Mesendoderm (in vitro differentiated cells): ENCODE data around the gene DIAPH2.

Experiments used
- DNase-seq: peaks from one replicate; pipeline ENCODE4 v3.0.0; 2013
- H2AK5ac ChIP-seq: 2 replicates; pipeline ENCODE4 v1.6.1; 2013; ENCODE audit warnings: low read length, inconsistent platforms
- H2BK120ac ChIP-seq: 2 replicates; pipeline ENCODE4 v1.6.1; 2013; ENCODE audit warnings: low read depth, mild to moderate bottlenecking, low read length, moderate library complexity, mixed read lengths
- H2BK15ac ChIP-seq: replicated peaks from 2 replicates; pipeline ENCODE4 v1.6.1; 2013; ENCODE audit warnings: low read depth, mild to moderate bottlenecking, moderate library complexity
- H2BK5ac ChIP-seq: 2 replicates; pipeline ENCODE4 v1.6.1; 2013; ENCODE audit warnings: low read length, inconsistent platforms
- H3K18ac ChIP-seq: 2 replicates; pipeline ENCODE4 v1.6.1; 2013; ENCODE audit warnings: mild to moderate bottlenecking, low read length, mixed read lengths
- H3K23ac ChIP-seq: one replicate; pipeline ENCODE4 v1.6.1; 2013; ENCODE audit warnings: low read length
- H3K27ac ChIP-seq: 2 replicates; pipeline ENCODE4 v1.5.1; 2013; ENCODE audit warnings: low read depth, mild to moderate bottlenecking, inconsistent platforms, low read length, moderate library complexity
- H3K27me3 ChIP-seq: 2 replicates; pipeline ENCODE4 v1.6.1; 2013; ENCODE audit warnings: low read length, control low read depth, mild to moderate bottlenecking, inconsistent platforms; ENCODE audit not compliant: insufficient read depth, poor library complexity
- H3K36me3 ChIP-seq: 2 replicates; pipeline ENCODE4 v1.6.1; 2013; ENCODE audit warnings: low read length, inconsistent platforms; ENCODE audit not compliant: control insufficient read depth, insufficient read depth
- H3K4ac ChIP-seq: one replicate; pipeline ENCODE4 v1.6.1; 2013; ENCODE audit warnings: low read depth, mild to moderate bottlenecking, low read length, moderate library complexity
- H3K4me1 ChIP-seq: 2 replicates; pipeline ENCODE4 v1.6.1; 2013; ENCODE audit warnings: low read depth, low read length, inconsistent platforms; ENCODE audit not compliant: control insufficient read depth
- H3K4me2 ChIP-seq: 2 replicates; pipeline ENCODE4 v1.6.1; 2013; ENCODE audit warnings: low read length
- H3K4me3 ChIP-seq: 2 replicates; pipeline ENCODE4 v1.5.1; 2013; ENCODE audit warnings: mild to moderate bottlenecking, low read length
- H3K56ac ChIP-seq: one replicate; pipeline ENCODE4 v1.6.1; 2013; ENCODE audit warnings: low read length
- H3K79me1 ChIP-seq: 2 replicates; pipeline ENCODE4 v1.6.1; 2013; ENCODE audit warnings: low read length, inconsistent platforms
- H3K79me2 ChIP-seq: 2 replicates; pipeline ENCODE4 v1.6.1; 2013; ENCODE audit warnings: mild to moderate bottlenecking, low read length; ENCODE audit not compliant: control insufficient read depth, insufficient read depth
- H3K9ac ChIP-seq: 2 replicates; pipeline ENCODE4 v1.6.1; 2013; ENCODE audit warnings: low read length, inconsistent platforms
- H4K5ac ChIP-seq: one replicate; pipeline ENCODE4 v1.6.1; 2013; ENCODE audit warnings: low read length
- H4K8ac ChIP-seq: one replicate; pipeline ENCODE4 v1.6.1; 2013; ENCODE audit warnings: low read depth, mild to moderate bottlenecking, control low read depth, low read length, moderate library complexity
- WGBS: extraction: QIAGEN DNeasy Blood & Tissue Kit; methylation state at CpG from one replicate; pipeline ENCODE4 v1.1.7; 2013; ENCODE audit warnings: low lambda C conversion rate, missing lambda C conversion rate; ENCODE audit not compliant: insufficient coverage; ENCODE audit errors: extremely low coverage; 5-methylcytosine and 5-hydroxymethylcytosine counted together

Gene DIAPH2

DNA sequence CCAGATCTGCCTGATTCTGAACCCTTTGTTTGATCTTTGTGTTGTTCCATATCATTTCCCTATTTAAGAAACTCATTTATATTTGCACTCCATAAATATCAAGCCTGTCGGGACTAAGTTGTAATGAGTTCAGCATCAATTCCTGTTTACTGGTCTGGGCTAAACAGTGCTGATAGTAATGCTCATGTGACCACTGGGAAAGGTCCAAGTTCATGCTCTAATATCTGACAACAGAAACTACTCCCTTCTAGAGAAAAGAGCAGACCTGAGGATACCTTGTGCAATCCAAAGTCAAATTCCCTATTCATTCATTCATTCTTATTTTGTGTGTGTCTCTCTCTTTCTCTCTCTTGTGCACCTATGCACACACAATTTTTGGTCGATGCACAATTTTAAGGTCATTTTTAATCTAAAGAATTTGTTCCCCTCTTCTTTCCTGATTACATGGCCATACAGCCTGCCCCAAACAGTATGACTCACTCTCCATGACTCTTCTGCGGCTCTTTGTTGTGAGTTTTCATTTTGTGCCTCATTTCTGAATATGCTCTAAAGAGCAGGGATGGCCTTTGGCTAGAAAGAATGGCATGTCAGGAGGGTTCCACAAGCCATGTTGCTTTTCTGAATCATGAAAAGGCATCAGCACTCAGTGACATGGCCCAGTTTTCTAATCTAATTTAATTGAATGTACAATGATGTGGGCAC, 863.4 kb downstream of the DIAPH2 start:
- Histone ChIP-seq H2BK15ac (no peak overlapping the region), H3K4me3 (no peak overlapping the region), H2BK5ac (no peak overlapping the region), H4K8ac (no peak overlapping the region), H3K27ac (no peak overlapping the region), H3K18ac (no peak overlapping the region), H3K27me3 (no peaks in the 10 kb centered on the region), H3K36me3 (no peaks in the 10 kb centered on the region), H3K56ac (no peak overlapping the region), H3K9ac (no peak overlapping the region), H3K4ac (no peak overlapping the region), H3K79me2 (no peaks in the 10 kb centered on the region), H3K79me1 (no peaks in the 10 kb centered on the region), H2BK120ac (no peak overlapping the region), H3K4me1 (no peaks in the 10 kb centered on the region), H3K23ac (no peak overlapping the region), H4K5ac (no peak overlapping the region), H3K4me2 (no peak overlapping the region), H2AK5ac (no peak overlapping the region)
- WGBS = no CpG with 5 or more reads among the region's 3 CpGs
- DNase-seq = peak; percentile 2

DNA sequence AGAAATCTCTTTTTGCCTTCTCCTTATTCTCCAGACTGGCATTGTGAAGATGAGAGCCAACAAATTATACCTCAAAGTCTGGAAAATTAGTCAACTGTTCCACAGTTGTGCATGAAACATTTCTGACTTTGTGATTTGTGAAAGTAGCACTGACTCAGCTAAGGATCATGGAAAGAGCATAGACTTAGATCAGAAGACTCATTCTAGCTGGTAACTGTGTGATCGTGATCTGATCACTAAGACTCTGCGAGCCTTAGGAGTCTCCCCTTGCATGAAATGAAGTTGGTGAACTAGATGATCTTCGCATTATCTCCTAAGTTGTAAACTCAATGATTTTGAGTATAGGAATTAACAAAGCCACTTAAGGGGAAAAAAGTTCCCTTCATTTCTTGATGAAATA, 867.2 kb downstream of the DIAPH2 start:
- DNase-seq = no peak
- no CpG with 5 or more reads among the region's 3 CpGs for WGBS
- Histone ChIP-seq H3K79me2 (no peaks in the 10 kb centered on the region), H2BK15ac (no peak overlapping the region), H2BK120ac (no peak overlapping the region), H4K8ac (no peak overlapping the region), H2AK5ac (no peak overlapping the region), H3K4me2 (no peak overlapping the region), H3K36me3 (no peaks in the 10 kb centered on the region), H3K79me1 (no peaks in the 10 kb centered on the region), H2BK5ac (no peak overlapping the region), H3K23ac (no peak overlapping the region), H3K4me1 (no peaks in the 10 kb centered on the region), H3K4me3 (no peak overlapping the region), H3K27ac (no peak overlapping the region), H3K4ac (no peak overlapping the region), H4K5ac (no peak overlapping the region), H3K18ac (no peak overlapping the region), H3K27me3 (no peaks in the 10 kb centered on the region), H3K56ac (no peak overlapping the region), H3K9ac (no peak overlapping the region)

DNA sequence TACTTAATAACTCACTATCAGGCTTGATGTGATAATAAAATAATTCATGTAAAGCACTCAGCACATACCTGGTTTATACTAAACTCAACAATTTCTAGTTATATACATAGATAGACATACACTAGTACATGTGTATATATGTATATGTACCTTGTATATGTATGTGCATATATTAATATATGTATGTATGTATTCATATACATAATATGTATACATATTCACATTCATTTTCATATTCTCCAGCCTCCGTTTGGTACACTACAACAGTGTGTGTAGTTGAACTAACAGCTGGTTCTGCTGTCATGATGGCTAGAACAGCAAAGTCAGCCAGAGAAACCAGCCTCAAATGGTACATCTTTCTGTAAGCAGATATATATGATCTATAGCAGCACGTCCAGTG, 869.2 kb downstream of the DIAPH2 start:
- Histone ChIP-seq H3K4me2 (no peak overlapping the region), H2BK120ac (no peak overlapping the region), H4K5ac (no peak overlapping the region), H3K27ac (no peak overlapping the region), H3K56ac (no peak overlapping the region), H4K8ac (no peak overlapping the region), H3K27me3 (no peaks in the 10 kb centered on the region), H2BK5ac (no peak overlapping the region), H3K36me3 (no peaks in the 10 kb centered on the region), H2AK5ac (no peak overlapping the region), H3K79me1 (no peaks in the 10 kb centered on the region), H3K23ac (no peak overlapping the region), H3K4me1 (no peaks in the 10 kb centered on the region), H3K9ac (no peak overlapping the region), H3K4me3 (no peak overlapping the region), H3K79me2 (no peaks in the 10 kb centered on the region), H2BK15ac (no peak overlapping the region), H3K18ac (no peak overlapping the region), H3K4ac (no peak overlapping the region)
- DNase-seq = no peak
- WGBS = no CpG with 5 or more reads among the region's 2 CpGs

DNA sequence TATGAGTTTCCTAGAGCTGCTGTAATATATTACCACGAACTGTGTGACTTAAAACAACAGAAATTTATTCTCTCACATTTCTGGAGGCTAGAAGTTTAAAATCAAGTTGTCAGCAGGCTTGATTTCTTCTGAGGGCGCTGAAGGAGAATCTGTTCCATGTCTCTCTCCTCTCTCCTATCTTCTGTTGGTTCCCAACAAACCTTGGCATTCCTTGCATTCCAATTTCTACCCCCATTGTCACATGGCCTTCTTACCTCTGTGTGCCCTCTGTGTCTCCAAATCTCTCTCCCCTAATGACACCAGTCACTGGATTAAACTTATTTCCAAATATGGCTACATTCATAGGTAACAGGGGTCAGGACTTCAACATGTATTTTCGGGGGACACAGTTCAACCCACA, 871.7 kb downstream of the DIAPH2 start:
- DNase-seq = peak; percentile 50
- H3K18ac ChIP-seq = no peak overlapping the region
- no peak overlapping the region for H3K4me2 ChIP-seq
- H2AK5ac ChIP-seq = no peak overlapping the region
- H3K27ac ChIP-seq = no peak overlapping the region
- H4K5ac ChIP-seq = no peak overlapping the region
- H2BK120ac ChIP-seq = no peak overlapping the region
- no peak overlapping the region for H3K4me3 ChIP-seq
- no peaks in the 10 kb centered on the region for H3K79me2 ChIP-seq
- no peak overlapping the region for H3K23ac ChIP-seq
- no peak overlapping the region for H3K4ac ChIP-seq
- H3K4me1 ChIP-seq = no peaks in the 10 kb centered on the region
- no peak overlapping the region for H4K8ac ChIP-seq
- no peak overlapping the region for H3K9ac ChIP-seq
- no peak overlapping the region for H2BK5ac ChIP-seq
- H3K36me3 ChIP-seq = no peaks in the 10 kb centered on the region
- H3K27me3 ChIP-seq = no peaks in the 10 kb centered on the region
- no CpG with 5 or more reads among the region's 3 CpGs for WGBS
- no peak overlapping the region for H2BK15ac ChIP-seq
- H3K56ac ChIP-seq = no peak overlapping the region
- H3K79me1 ChIP-seq = no peaks in the 10 kb centered on the region

DNA sequence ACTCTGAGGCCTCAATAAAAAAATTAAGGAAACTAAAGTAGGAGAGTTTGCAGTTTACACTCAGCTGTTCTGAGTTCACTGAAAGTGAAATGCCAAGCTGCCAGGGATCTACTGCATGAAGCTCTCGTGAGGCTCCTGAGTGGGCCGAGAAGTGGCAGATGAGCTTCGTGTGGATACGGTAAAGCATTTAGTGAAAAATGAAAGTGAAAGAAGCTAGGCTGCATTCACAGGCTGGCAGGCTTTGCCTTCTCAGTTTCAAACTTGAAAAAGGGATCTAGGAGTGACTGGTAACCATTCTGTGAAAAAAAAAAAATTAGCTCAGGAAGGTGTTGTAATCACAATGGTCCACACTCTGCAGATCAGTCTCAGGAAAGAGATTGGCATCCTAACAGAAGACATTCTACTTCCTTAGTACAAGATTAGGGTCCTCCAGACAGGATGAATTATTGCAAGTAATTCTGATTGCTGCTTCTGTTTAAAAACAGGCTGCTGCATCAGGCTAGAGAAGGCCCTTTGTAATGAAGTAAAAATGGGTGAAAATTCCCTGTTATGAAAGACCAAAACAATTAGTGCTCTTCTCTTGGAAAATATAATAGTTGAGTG, 879.0 kb downstream of the DIAPH2 start:
- Histone ChIP-seq H3K27ac (no peak overlapping the region), H4K5ac (no peak overlapping the region), H3K79me1 (no peaks in the 10 kb centered on the region), H3K4me3 (no peak overlapping the region), H3K79me2 (no peaks in the 10 kb centered on the region), H2BK15ac (no peak overlapping the region), H3K56ac (no peak overlapping the region), H3K18ac (no peak overlapping the region), H3K36me3 (no peaks in the 10 kb centered on the region), H3K23ac (no peak overlapping the region), H2AK5ac (no peak overlapping the region), H2BK5ac (no peak overlapping the region), H3K4me2 (no peak overlapping the region), H3K27me3 (no peaks in the 10 kb centered on the region), H4K8ac (no peak overlapping the region), H3K4ac (no peak overlapping the region), H3K4me1 (no peaks in the 10 kb centered on the region), H3K9ac (no peak overlapping the region), H2BK120ac (no peak overlapping the region)
- DNase-seq = no peak
- WGBS = no CpG with 5 or more reads among the region's 4 CpGs

DNA sequence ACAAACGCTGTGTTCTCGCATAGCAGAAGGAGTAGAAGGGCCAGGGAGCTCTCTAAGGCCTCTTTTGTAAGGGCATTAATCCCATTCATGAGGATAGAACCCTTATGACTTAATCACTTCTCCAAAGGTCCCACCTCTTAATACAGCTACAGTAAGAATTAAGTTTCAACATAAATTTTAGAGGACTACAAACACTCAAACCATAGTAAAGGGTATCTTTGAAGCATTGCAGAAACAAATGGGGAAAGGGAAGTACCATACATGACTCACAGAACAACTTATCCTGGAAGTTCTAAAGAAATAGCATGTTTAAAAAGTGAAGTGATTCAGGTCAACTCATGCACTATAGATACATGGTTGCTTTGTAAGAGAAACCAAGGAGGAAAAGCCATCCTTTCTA, 879.9 kb downstream of the DIAPH2 start:
- Histone ChIP-seq H2BK120ac (no peak overlapping the region), H3K9ac (no peak overlapping the region), H3K27ac (no peak overlapping the region), H3K79me2 (no peaks in the 10 kb centered on the region), H3K36me3 (no peaks in the 10 kb centered on the region), H3K23ac (no peak overlapping the region), H2BK5ac (no peak overlapping the region), H3K27me3 (no peaks in the 10 kb centered on the region), H3K79me1 (no peaks in the 10 kb centered on the region), H3K4ac (no peak overlapping the region), H3K4me1 (no peaks in the 10 kb centered on the region), H4K5ac (no peak overlapping the region), H2AK5ac (no peak overlapping the region), H3K4me2 (no peak overlapping the region), H2BK15ac (no peak overlapping the region), H4K8ac (no peak overlapping the region), H3K4me3 (no peak overlapping the region), H3K18ac (no peak overlapping the region), H3K56ac (no peak overlapping the region)
- no peak for DNase-seq
- WGBS = no CpG with 5 or more reads among the region's 2 CpGs
